BLaER1 treated with 17β-estradiol and CSF1 and Interleukin-3, amounts not matched to agents 10 nM and 100 nM (cell line): ENCODE data around the gene CTNNBIP1.

Experiments used
- H3K27ac ChIP-seq, 11 experiments: shearing (Covaris generic); formaldehyde crosslinking; 2 replicates each; pipeline ENCODE4 v1.8.1; 2022
- H3K27me3 ChIP-seq, 11 experiments: shearing (Covaris generic); formaldehyde crosslinking; 2 replicates each; pipeline ENCODE4 v1.8.1; 2022
- H3K36me3 ChIP-seq, 11 experiments: shearing (Covaris generic); formaldehyde crosslinking; 2 replicates each; pipeline ENCODE4 v1.8.1; 2022
- H3K4me1 ChIP-seq, 10 experiments: shearing (Covaris generic); formaldehyde crosslinking; 2 replicates each; pipeline ENCODE4 v1.8.1; 2022
- H3K4me2 ChIP-seq, 11 experiments: shearing (Covaris generic); formaldehyde crosslinking; 2 replicates each; pipeline ENCODE4 v1.8.1; 2022
- H3K4me3 ChIP-seq, 10 experiments: shearing (Covaris generic); formaldehyde crosslinking; 2 replicates each; pipeline ENCODE4 v1.8.1; 2022
- H3K9ac ChIP-seq, 11 experiments: shearing (Covaris generic); formaldehyde crosslinking; 2 replicates each; pipeline ENCODE4 v1.8.1; 2022
- H3K9me3 ChIP-seq, 11 experiments: shearing (Covaris generic); formaldehyde crosslinking; replicated peaks in 1 of 11; 2 replicates each; pipeline ENCODE4 v1.8.1; 2022
- H4K20me1 ChIP-seq, 11 experiments: shearing (Covaris generic); formaldehyde crosslinking; 2 replicates each; pipeline ENCODE4 v1.8.1; 2022
- Cebpa-rat ChIP-seq, 11 experiments: shearing (Covaris generic); IDR thresholded peaks; 2 replicates each; pipeline ENCODE4 v1.8.1; 2022

CTNNBIP1 gene

GRCh38 chr1:9874959-9875635 is 35.0 kb downstream of the CTNNBIP1 start:
- TF ChIP-seq Cebpa-rat (IDR thresholded peaks at IDR 0.05), result no peak
- Histone ChIP-seq H4K20me1 (peaks cover 0 to 36% (median 12%) of the 10 kb centered on the region in 11 experiments; a peak in 9 of 22 replicates), H3K9ac (0 out of 22 replicates have a peak overlapping the region, but pooled peaks of 1 of the 11 experiments have one; percentile 26), H3K27ac (no peak overlapping the region), H3K27me3 (peaks cover 0 to 9% (median 4%) of the 10 kb centered on the region in 11 experiments; a peak in 5 of 22 replicates), H3K4me1 (peaks cover 0 to 38% (median 33%) of the 10 kb centered on the region in 10 experiments; a peak in 16 of 20 replicates), H3K9me3 (no peaks in the 10 kb centered on the region), H3K4me3 (no peak overlapping the region), H3K4me2 (peak overlapping the region in 7 of 11 experiments; percentile 27 to 72 (median 42); a peak in 10 of 22 replicates), H3K36me3 (peaks cover 0 to 15% (median 0%) of the 10 kb centered on the region in 11 experiments; a peak in 3 of 22 replicates)

GRCh38 chr1:9874412-9874811 is 35.7 kb downstream of the CTNNBIP1 start:
- no peak for TF ChIP-seq Cebpa-rat (IDR thresholded peaks at IDR 0.05)
- H3K27ac ChIP-seq, result no peak overlapping the region
- peaks cover 0 to 6% (median 3%) of the 10 kb centered on the region in 11 experiments; a peak in 5 of 22 replicates for H3K27me3 ChIP-seq
- peaks cover 0 to 22% (median 0%) of the 10 kb centered on the region in 11 experiments; a peak in 6 of 22 replicates for H3K36me3 ChIP-seq
- H4K20me1 ChIP-seq, result peaks cover 0 to 34% (median 12%) of the 10 kb centered on the region in 11 experiments; a peak in 9 of 22 replicates
- H3K4me1 ChIP-seq, result peaks cover 0 to 40% (median 36%) of the 10 kb centered on the region in 10 experiments; a peak in 16 of 20 replicates
- H3K9me3 ChIP-seq, result no peaks in the 10 kb centered on the region
- no peak overlapping the region for H3K4me2 ChIP-seq
- H3K9ac ChIP-seq, result no peak overlapping the region
- H3K4me3 ChIP-seq, result no peak overlapping the region

- peaks cover 0 to 34% (median 12%) of the 10 kb centered on the region in 11 experiments; a peak in 9 of 22 replicates for H4K20me1 ChIP-seq
- H3K9ac ChIP-seq, result no peak overlapping the region
- H3K9me3 ChIP-seq, result no peaks in the 10 kb centered on the region
- no peak overlapping the region for H3K4me3 ChIP-seq
- H3K4me1 ChIP-seq, result peaks cover 0 to 40% (median 36%) of the 10 kb centered on the region in 10 experiments; a peak in 16 of 20 replicates
- H3K36me3 ChIP-seq, result peaks cover 0 to 26% (median 2%) of the 10 kb centered on the region in 11 experiments; a peak in 8 of 22 replicates
- TF ChIP-seq Cebpa-rat (IDR thresholded peaks at IDR 0.05), result no peak
- H3K27ac ChIP-seq, result no peak overlapping the region
- no peak overlapping the region for H3K4me2 ChIP-seq
- H3K27me3 ChIP-seq, result peaks cover 0 to 1% (median 0%) of the 10 kb centered on the region in 11 experiments; a peak in 2 of 22 replicates
These were observed 36.1 kb downstream of the CTNNBIP1 start for GRCh38 chr1:9873992-9874391.

- Histone ChIP-seq H3K27me3 (no peaks in the 10 kb centered on the region), H4K20me1 (peaks cover 0 to 30% (median 12%) of the 10 kb centered on the region in 11 experiments; a peak in 8 of 22 replicates), H3K4me1 (peaks cover 0 to 40% (median 36%) of the 10 kb centered on the region in 10 experiments; a peak in 16 of 20 replicates), H3K4me2 (peak overlapping the region in 4 of 11 experiments; percentile 30 to 61 (median 34); a peak in 3 of 22 replicates), H3K4me3 (no peak overlapping the region), H3K9ac (peak overlapping the region in 1 of 11 experiments; percentile 9; a peak in 1 of 22 replicates), H3K9me3 (no peaks in the 10 kb centered on the region), H3K27ac (no peak overlapping the region), H3K36me3 (peaks cover 0 to 29% (median 5%) of the 10 kb centered on the region in 11 experiments; a peak in 8 of 22 replicates)
- TF ChIP-seq Cebpa-rat (IDR thresholded peaks at IDR 0.05), result no peak
These were observed 36.7 kb downstream of the CTNNBIP1 start for GRCh38 chr1:9873385-9873784.

GRCh38 chr1:9872430-9873165 is 37.5 kb downstream of the CTNNBIP1 start:
- H3K4me3 ChIP-seq, result no peak overlapping the region
- no peaks in the 10 kb centered on the region for H3K27me3 ChIP-seq
- H4K20me1 ChIP-seq, result peaks cover 0 to 23% (median 9%) of the 10 kb centered on the region in 11 experiments; a peak in 7 of 22 replicates
- peaks cover 0 to 34% (median 5%) of the 10 kb centered on the region in 11 experiments; a peak in 8 of 22 replicates for H3K36me3 ChIP-seq
- H3K9me3 ChIP-seq, result no peaks in the 10 kb centered on the region
- peak overlapping the region in 7 of 11 experiments; percentile 18 to 73 (median 38); a peak in 11 of 22 replicates for H3K4me2 ChIP-seq
- H3K4me1 ChIP-seq, result peaks cover 0 to 43% (median 37%) of the 10 kb centered on the region in 10 experiments; a peak in 16 of 20 replicates
- H3K9ac ChIP-seq, result peak overlapping the region in 1 of 11 experiments; percentile 9; a peak in 3 of 22 replicates
- TF ChIP-seq Cebpa-rat (IDR thresholded peaks at IDR 0.05), result no peak
- no peak overlapping the region for H3K27ac ChIP-seq

- H3K9ac ChIP-seq, result no peak overlapping the region
- H3K4me2 ChIP-seq, result peak overlapping the region in 6 of 11 experiments; percentile 3 to 73 (median 62); a peak in 8 of 22 replicates
- no peak overlapping the region for H3K27ac ChIP-seq
- no peak overlapping the region for H3K4me3 ChIP-seq
- peaks cover 0 to 23% (median 9%) of the 10 kb centered on the region in 11 experiments; a peak in 9 of 22 replicates for H4K20me1 ChIP-seq
- peaks cover 0 to 34% (median 5%) of the 10 kb centered on the region in 11 experiments; a peak in 8 of 22 replicates for H3K36me3 ChIP-seq
- H3K4me1 ChIP-seq, result peaks cover 0 to 50% (median 43%) of the 10 kb centered on the region in 10 experiments; a peak in 16 of 20 replicates
- no peak for TF ChIP-seq Cebpa-rat (IDR thresholded peaks at IDR 0.05)
- no peaks in the 10 kb centered on the region for H3K27me3 ChIP-seq
- H3K9me3 ChIP-seq, result no peaks in the 10 kb centered on the region
These were observed 38.2 kb downstream of the CTNNBIP1 start for GRCh38 chr1:9871707-9872425.

GRCh38 chr1:9871021-9871420 is 39.0 kb downstream of the CTNNBIP1 start:
- H3K36me3 ChIP-seq, result peaks cover 0 to 34% (median 5%) of the 10 kb centered on the region in 11 experiments; a peak in 8 of 22 replicates
- peaks cover 3 to 58% (median 51%) of the 10 kb centered on the region in 10 experiments for H3K4me1 ChIP-seq
- peaks cover 0 to 23% (median 9%) of the 10 kb centered on the region in 11 experiments; a peak in 11 of 22 replicates for H4K20me1 ChIP-seq
- no peak for TF ChIP-seq Cebpa-rat (IDR thresholded peaks at IDR 0.05)
- H3K4me2 ChIP-seq, result peak overlapping the region in 8 of 11 experiments; percentile 20 to 73 (median 58); a peak in 15 of 22 replicates
- H3K27me3 ChIP-seq, result no peaks in the 10 kb centered on the region
- no peak overlapping the region for H3K9ac ChIP-seq
- no peaks in the 10 kb centered on the region for H3K9me3 ChIP-seq
- no peak overlapping the region for H3K27ac ChIP-seq
- no peak overlapping the region for H3K4me3 ChIP-seq

- Histone ChIP-seq H3K9me3 (no peaks in the 10 kb centered on the region), H3K4me1 (peaks cover 8 to 63% (median 55%) of the 10 kb centered on the region in 10 experiments), H4K20me1 (peaks cover 0 to 23% (median 9%) of the 10 kb centered on the region in 11 experiments; a peak in 11 of 22 replicates), H3K27ac (no peak overlapping the region), H3K4me2 (peak overlapping the region in 8 of 11 experiments; percentile 20 to 73 (median 58); a peak in 15 of 22 replicates), H3K9ac (no peak overlapping the region), H3K36me3 (peaks cover 0 to 34% (median 5%) of the 10 kb centered on the region in 11 experiments; a peak in 8 of 22 replicates), H3K4me3 (no peak overlapping the region), H3K27me3 (no peaks in the 10 kb centered on the region)
- no peak for TF ChIP-seq Cebpa-rat (IDR thresholded peaks at IDR 0.05)
These were observed 39.5 kb downstream of the CTNNBIP1 start for GRCh38 chr1:9870572-9870971.
